ENCODE results near the gene MRPL14. TPM values are rescaled to one million over a fixed set of nuclear protein-coding genes. Genes with fewer than 3 reads are reported as not detected.

The MRPL14 gene
- total RNA-seq, 1 donor from 2014 or later, result 30.3 TPM

- H3K27ac Mint-ChIP-seq (ENCODE audit: unreplicated experiment), result no peak overlapping the region
- peaks cover 5% of the 10 kb centered on the region for H3K27me3 Mint-ChIP-seq (ENCODE audit: unreplicated experiment)
- H3K36me3 Mint-ChIP-seq (ENCODE audit: low read depth, unreplicated experiment), result no peaks in the 10 kb centered on the region
- TF ChIP-seq, protein P1, sequence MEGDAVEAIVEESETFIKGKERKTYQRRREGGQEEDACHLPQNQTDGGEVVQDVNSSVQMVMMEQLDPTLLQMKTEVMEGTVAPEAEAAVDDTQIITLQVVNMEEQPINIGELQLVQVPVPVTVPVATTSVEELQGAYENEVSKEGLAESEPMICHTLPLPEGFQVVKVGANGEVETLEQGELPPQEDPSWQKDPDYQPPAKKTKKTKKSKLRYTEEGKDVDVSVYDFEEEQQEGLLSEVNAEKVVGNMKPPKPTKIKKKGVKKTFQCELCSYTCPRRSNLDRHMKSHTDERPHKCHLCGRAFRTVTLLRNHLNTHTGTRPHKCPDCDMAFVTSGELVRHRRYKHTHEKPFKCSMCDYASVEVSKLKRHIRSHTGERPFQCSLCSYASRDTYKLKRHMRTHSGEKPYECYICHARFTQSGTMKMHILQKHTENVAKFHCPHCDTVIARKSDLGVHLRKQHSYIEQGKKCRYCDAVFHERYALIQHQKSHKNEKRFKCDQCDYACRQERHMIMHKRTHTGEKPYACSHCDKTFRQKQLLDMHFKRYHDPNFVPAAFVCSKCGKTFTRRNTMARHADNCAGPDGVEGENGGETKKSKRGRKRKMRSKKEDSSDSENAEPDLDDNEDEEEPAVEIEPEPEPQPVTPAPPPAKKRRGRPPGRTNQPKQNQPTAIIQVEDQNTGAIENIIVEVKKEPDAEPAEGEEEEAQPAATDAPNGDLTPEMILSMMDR (IDR thresholded peaks at IDR 0.05; ENCODE audit: unreplicated experiment), result no peak
- H3K4me1 Mint-ChIP-seq (ENCODE audit: unreplicated experiment), result peaks cover 20% of the 10 kb centered on the region
- no peaks in the 10 kb centered on the region for H3K9me3 Mint-ChIP-seq (ENCODE audit: unreplicated experiment)
- DNase-seq (ENCODE audit: low spot score), result no peak
- H3K4me3 Mint-ChIP-seq (ENCODE audit: unreplicated experiment), result no peak overlapping the region
Observed at GRCh38 chr6:44162876-44163625, 35.8 kb upstream of the MRPL14 start.

- no peaks in the 10 kb centered on the region for H3K9me3 Mint-ChIP-seq (ENCODE audit: unreplicated experiment)
- no peaks in the 10 kb centered on the region for H3K36me3 Mint-ChIP-seq (ENCODE audit: low read depth, unreplicated experiment)
- no peak overlapping the region for H3K4me3 Mint-ChIP-seq (ENCODE audit: unreplicated experiment)
- H3K27ac Mint-ChIP-seq (ENCODE audit: unreplicated experiment), result no peak overlapping the region
- TF ChIP-seq, protein P1 (IDR thresholded peaks at IDR 0.05; ENCODE audit: unreplicated experiment), result no peak
- peaks cover 18% of the 10 kb centered on the region for H3K4me1 Mint-ChIP-seq (ENCODE audit: unreplicated experiment)
- DNase-seq (ENCODE audit: low spot score), result no peak
- H3K27me3 Mint-ChIP-seq (ENCODE audit: unreplicated experiment), result peaks cover 2% of the 10 kb centered on the region
Observed at GRCh38 chr6:44161997-44162338, 34.7 kb upstream of the MRPL14 start.

- H3K4me3 Mint-ChIP-seq (ENCODE audit: unreplicated experiment), result no peak within 1 kb of the TSS
- TF ChIP-seq, protein P1 (IDR thresholded peaks at IDR 0.05; ENCODE audit: unreplicated experiment), result no peak
- no peak within 1 kb of the TSS for H3K27ac Mint-ChIP-seq (ENCODE audit: unreplicated experiment)
- H3K27me3 Mint-ChIP-seq (ENCODE audit: unreplicated experiment), result no peaks in the 10 kb centered on the region
- DNase-seq (ENCODE audit: low spot score), result no peak
- H3K4me1 Mint-ChIP-seq (ENCODE audit: unreplicated experiment), result peaks cover 2% of the 10 kb centered on the region
- no peaks in the 10 kb centered on the region for H3K36me3 Mint-ChIP-seq (ENCODE audit: low read depth, unreplicated experiment)
- no peaks in the 10 kb centered on the region for H3K9me3 Mint-ChIP-seq (ENCODE audit: unreplicated experiment)
Observed at GRCh38 chr6:44158770-44159228, 31.5 kb upstream of the MRPL14 start, which contains the start of gene CAPN11. TSS of gene CAPN11 (plus strand) at chr6:44158820. CDS start at chr6:44158849, 29 bp downstream.

DNA sequence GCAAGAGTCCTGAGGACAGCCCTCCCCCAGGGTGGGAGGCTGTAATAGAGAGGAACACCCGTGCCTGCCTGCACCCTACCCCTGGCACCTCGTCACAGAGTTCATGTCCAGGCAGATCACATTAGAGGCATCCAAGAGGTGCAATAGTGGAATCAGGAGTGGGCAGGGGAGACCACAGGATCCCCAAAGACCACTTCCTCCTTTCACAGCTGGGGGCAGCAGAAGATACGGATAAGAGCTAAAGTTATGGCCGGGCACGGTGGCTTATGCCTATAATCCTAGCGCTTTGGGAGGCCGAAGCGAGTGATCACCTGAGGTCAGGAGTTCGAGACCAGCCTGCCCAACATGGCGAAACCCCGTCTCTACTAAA lies 29.9 kb upstream of the MRPL14 start:
- H3K27ac Mint-ChIP-seq (ENCODE audit: unreplicated experiment), result no peak overlapping the region
- H3K27me3 Mint-ChIP-seq (ENCODE audit: unreplicated experiment), result no peaks in the 10 kb centered on the region
- H3K4me1 Mint-ChIP-seq (ENCODE audit: unreplicated experiment), result peaks cover 2% of the 10 kb centered on the region
- H3K36me3 Mint-ChIP-seq (ENCODE audit: low read depth, unreplicated experiment), result peaks cover 5% of the 10 kb centered on the region
- TF ChIP-seq, protein P1 (IDR thresholded peaks at IDR 0.05; ENCODE audit: unreplicated experiment), result no peak
- no peak for DNase-seq (ENCODE audit: low spot score)
- H3K9me3 Mint-ChIP-seq (ENCODE audit: unreplicated experiment), result no peaks in the 10 kb centered on the region
- H3K4me3 Mint-ChIP-seq (ENCODE audit: unreplicated experiment), result no peak overlapping the region

DNA sequence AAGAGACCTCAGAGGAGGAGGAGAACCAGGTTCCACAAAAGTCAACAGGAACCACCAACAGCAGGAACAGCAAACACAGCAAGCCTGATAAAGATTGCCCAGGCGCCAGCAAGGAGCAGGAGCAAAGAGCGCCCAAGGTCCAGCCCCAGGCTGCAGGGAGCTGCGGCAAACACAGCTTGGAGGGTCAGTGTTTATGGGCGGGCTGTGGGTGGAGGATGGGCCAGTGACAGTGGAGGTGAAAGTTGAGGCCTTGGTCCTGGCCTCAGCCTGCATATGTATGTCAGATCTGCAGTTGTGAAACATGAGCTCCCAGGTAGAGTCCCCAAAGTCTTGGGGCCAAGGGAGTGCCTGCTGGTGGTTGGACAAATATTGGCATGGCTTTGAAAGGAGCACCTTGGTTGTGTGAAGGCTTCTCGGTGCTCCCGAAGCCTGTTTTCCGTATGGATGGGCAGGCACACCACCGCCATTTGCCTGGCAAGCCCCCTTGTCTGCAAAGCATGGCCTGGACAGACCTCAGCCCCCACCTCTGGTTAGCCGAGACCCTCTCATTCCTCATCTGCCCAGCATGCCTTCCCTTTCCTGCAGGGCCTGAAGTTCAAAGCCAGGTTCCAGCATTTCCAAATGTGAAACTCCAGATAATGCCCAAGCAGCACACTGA lies 29.4 kb upstream of the MRPL14 start:
- DNase-seq (ENCODE audit: low spot score), result no peak
- Mint-ChIP-seq H3K27me3 (ENCODE audit: unreplicated experiment) (no peaks in the 10 kb centered on the region), H3K36me3 (ENCODE audit: low read depth, unreplicated experiment) (peaks cover 5% of the 10 kb centered on the region), H3K9me3 (ENCODE audit: unreplicated experiment) (no peaks in the 10 kb centered on the region), H3K4me3 (ENCODE audit: unreplicated experiment) (no peak overlapping the region), H3K4me1 (ENCODE audit: unreplicated experiment) (peaks cover 2% of the 10 kb centered on the region), H3K27ac (ENCODE audit: unreplicated experiment) (no peak overlapping the region)
- TF ChIP-seq, protein P1 (IDR thresholded peaks at IDR 0.05; ENCODE audit: unreplicated experiment), result no peak

Measured in endothelial cell (in vitro differentiated cells).